HFFc6 (cell line): ENCODE measurements around the gene UPK1A. TPM values are rescaled to one million over a fixed set of nuclear protein-coding genes. Genes with fewer than 3 reads are reported as not detected.
A peak's percentile ranks its signal among the peaks of the same experiment; 100 is the strongest.

Source experiments
- DNase-seq: peaks from one replicate; pipeline ENCODE4 v3.0.0-alpha.2; 2018
- H3K27ac Mint-ChIP-seq: 2 replicates; pipeline ENCODE4 v1.8.0; 2020; ENCODE audit warnings: mild to moderate bottlenecking, mixed read lengths
- H3K27me3 Mint-ChIP-seq: 2 replicates; pipeline ENCODE4 v1.8.0; 2021; ENCODE audit warnings: mild to moderate bottlenecking, moderate library complexity, mixed read lengths; ENCODE audit not compliant: insufficient read depth
- H3K36me3 Mint-ChIP-seq: 2 replicates; pipeline ENCODE4 v1.8.0; 2021; ENCODE audit warnings: low read depth, mixed read lengths
- H3K4me1 Mint-ChIP-seq: 2 replicates; pipeline ENCODE4 v1.8.0; 2020; ENCODE audit warnings: low read depth, mixed read lengths
- H3K4me3 Mint-ChIP-seq: 2 replicates; pipeline ENCODE4 v1.8.0; 2020; ENCODE audit warnings: mild to moderate bottlenecking, moderate library complexity, mixed read lengths
- H3K9me3 Mint-ChIP-seq: 2 replicates; pipeline ENCODE4 v1.8.0; 2020; ENCODE audit warnings: mild to moderate bottlenecking, mixed read lengths
- total RNA-seq, 6 experiments: library from RNA; stranded (reverse); fragmentation: NEBNext Ultra II Directional; extraction: Animal tissue kit (Norgen Biotek cat#: 25700); gene quantifications; 2 replicates in 1 of 6; 3 replicates in 5 of 6; pipeline ENCODE4 v1.2.3, GENCODE V29; 2021
- TF ChIP-seq, protein P1 (sequence below): fragments of 200-600 bp; sonication (generic); IDR thresholded peaks from 2 replicates; pipeline ENCODE4 v1.5.0; 2021; ENCODE audit warnings: antibody characterized with exemption, mild to moderate bottlenecking

UPK1A gene
- total RNA-seq, 6 experiments from 2014 or later: 0.18 TPM; not detected in 5

GRCh38 chr19:35693835-35694599 lies 27.7 kb downstream of the UPK1A start:
- Mint-ChIP-seq H3K4me3 (no peak overlapping the region), H3K9me3 (no peaks in the 10 kb centered on the region), H3K27ac (no peak overlapping the region), H3K4me1 (no peaks in the 10 kb centered on the region), H3K36me3 (no peaks in the 10 kb centered on the region), H3K27me3 (peaks cover 6% of the 10 kb centered on the region)
- TF ChIP-seq, protein P1, sequence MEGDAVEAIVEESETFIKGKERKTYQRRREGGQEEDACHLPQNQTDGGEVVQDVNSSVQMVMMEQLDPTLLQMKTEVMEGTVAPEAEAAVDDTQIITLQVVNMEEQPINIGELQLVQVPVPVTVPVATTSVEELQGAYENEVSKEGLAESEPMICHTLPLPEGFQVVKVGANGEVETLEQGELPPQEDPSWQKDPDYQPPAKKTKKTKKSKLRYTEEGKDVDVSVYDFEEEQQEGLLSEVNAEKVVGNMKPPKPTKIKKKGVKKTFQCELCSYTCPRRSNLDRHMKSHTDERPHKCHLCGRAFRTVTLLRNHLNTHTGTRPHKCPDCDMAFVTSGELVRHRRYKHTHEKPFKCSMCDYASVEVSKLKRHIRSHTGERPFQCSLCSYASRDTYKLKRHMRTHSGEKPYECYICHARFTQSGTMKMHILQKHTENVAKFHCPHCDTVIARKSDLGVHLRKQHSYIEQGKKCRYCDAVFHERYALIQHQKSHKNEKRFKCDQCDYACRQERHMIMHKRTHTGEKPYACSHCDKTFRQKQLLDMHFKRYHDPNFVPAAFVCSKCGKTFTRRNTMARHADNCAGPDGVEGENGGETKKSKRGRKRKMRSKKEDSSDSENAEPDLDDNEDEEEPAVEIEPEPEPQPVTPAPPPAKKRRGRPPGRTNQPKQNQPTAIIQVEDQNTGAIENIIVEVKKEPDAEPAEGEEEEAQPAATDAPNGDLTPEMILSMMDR: peak; percentile 94
- DNase-seq: peak; percentile 85

- no peak for DNase-seq
- TF ChIP-seq, protein P1: no peak
- Mint-ChIP-seq H3K27ac (no peak overlapping the region), H3K4me3 (no peak overlapping the region), H3K9me3 (no peaks in the 10 kb centered on the region), H3K4me1 (no peaks in the 10 kb centered on the region), H3K36me3 (no peaks in the 10 kb centered on the region), H3K27me3 (peaks cover 6% of the 10 kb centered on the region)
These were observed 29.6 kb downstream of the UPK1A start for GRCh38 chr19:35695895-35696422.

DNA sequence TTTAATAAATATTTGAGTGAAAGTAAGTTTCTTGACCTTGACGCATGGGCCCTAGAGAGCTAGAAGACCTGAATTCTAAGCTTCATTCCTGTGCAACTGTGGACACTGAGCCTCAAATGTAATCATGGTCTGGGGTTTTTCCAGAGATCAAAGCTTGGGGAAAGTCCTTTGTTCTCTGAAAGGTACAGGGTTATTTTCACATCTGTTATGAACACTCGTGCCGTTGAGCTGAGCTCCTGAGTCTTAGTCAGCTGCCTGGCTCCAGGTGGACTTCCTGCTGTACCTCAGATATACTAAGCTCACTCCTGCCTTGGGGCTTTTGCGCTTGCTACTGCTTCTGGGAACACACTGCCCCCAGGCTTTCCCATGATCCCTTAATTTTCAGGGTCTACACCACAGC lies 30.5 kb downstream of the UPK1A start:
- H3K27ac Mint-ChIP-seq: no peak overlapping the region
- H3K4me3 Mint-ChIP-seq: no peak overlapping the region
- H3K36me3 Mint-ChIP-seq: no peaks in the 10 kb centered on the region
- no peaks in the 10 kb centered on the region for H3K9me3 Mint-ChIP-seq
- no peak for DNase-seq
- peaks cover 6% of the 10 kb centered on the region for H3K27me3 Mint-ChIP-seq
- H3K4me1 Mint-ChIP-seq: no peaks in the 10 kb centered on the region; the same call in 1 of the 2 replicates
- TF ChIP-seq, protein P1: no peak

DNA sequence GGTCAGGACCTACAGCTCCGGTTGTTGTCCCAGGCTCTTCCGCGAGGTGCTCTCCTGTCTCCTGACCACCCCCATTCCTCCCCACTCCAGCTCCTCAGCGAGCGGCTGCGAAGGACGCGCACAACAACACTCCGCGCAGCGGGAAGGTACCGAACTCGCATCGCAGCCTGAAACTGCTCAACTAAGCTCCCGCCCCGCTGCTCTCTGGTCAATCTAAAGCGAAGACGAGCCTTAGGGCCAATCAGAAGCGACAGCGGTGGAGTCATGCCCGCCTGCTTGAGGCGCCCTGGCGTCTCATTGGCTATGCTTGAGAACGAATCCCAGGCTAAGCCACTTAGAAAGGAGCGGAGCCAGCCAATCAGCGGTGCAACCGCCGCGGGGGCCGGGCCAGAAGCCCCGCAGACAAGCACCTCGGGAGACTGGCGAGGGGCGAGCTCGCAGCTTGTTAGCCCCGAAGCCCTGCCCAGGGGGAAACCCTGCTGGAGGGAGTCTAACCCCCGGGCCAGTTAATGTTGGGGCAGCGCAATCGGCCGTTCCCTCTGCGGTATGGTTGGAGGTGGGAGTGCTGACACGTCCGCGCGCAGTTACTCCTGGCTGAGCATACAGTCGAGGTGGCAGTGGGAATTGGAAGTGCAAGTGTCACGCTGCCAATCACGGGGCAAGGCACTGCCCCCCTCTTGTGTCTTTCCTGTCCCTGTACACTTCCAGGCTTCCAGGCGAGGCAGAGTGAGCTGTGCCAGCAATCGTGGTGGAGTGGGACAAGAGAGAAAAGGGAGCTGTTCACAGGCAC lies 36.1 kb downstream of the UPK1A start:
- H3K4me3 Mint-ChIP-seq: peak overlapping the region; percentile 97
- peak; percentile 96 for DNase-seq
- peaks cover 2% of the 10 kb centered on the region for H3K27me3 Mint-ChIP-seq
- peak overlapping the region; percentile 22; the same call in 1 of the 2 replicates for H3K27ac Mint-ChIP-seq
- TF ChIP-seq, protein P1: no peak
- H3K9me3 Mint-ChIP-seq: no peaks in the 10 kb centered on the region
- no peaks in the 10 kb centered on the region for H3K36me3 Mint-ChIP-seq
- peaks cover 6% of the 10 kb centered on the region for H3K4me1 Mint-ChIP-seq

- DNase-seq: no peak
- H3K36me3 Mint-ChIP-seq: no peaks in the 10 kb centered on the region
- peaks cover 2% of the 10 kb centered on the region for H3K27me3 Mint-ChIP-seq
- TF ChIP-seq, protein P1: no peak
- H3K4me3 Mint-ChIP-seq: no peak overlapping the region
- no peaks in the 10 kb centered on the region for H3K9me3 Mint-ChIP-seq
- no peak overlapping the region for H3K27ac Mint-ChIP-seq
- H3K4me1 Mint-ChIP-seq: peaks cover 6% of the 10 kb centered on the region
These were observed 37.0 kb downstream of the UPK1A start for GRCh38 chr19:35703343-35703742.
